Skeletal muscle satellite cell (primary cell): ENCODE results near the gene EFCAB3. TPM values are rescaled to one million over a fixed set of nuclear protein-coding genes. Genes with fewer than 3 reads are reported as not detected.
"Not testable (repeated sequence)": the region's sequence is repeated elsewhere in the genome, so short reads cannot be mapped to it uniquely, and the experiment has no call there.

Experiments
- H3K27me3 ChIP-seq: 2 replicates; pipeline ENCODE4 v1.7.0; 2013; ENCODE audit warnings: low read length; ENCODE audit not compliant: control insufficient read depth, insufficient read depth
- H3K36me3 ChIP-seq: 2 replicates; pipeline ENCODE4 v1.7.0; 2013; ENCODE audit warnings: mild to moderate bottlenecking, control low read depth, low read length; ENCODE audit not compliant: insufficient read depth
- H3K4me1 ChIP-seq: 2 replicates; pipeline ENCODE4 v1.7.0; 2013; ENCODE audit warnings: low read length; ENCODE audit not compliant: control insufficient read depth, insufficient read depth
- H3K4me2 ChIP-seq: 2 replicates; pipeline ENCODE4 v1.7.0; 2013; ENCODE audit warnings: mild to moderate bottlenecking, low read length
- H3K4me3 ChIP-seq: 2 replicates; pipeline ENCODE4 v1.7.0; 2013; ENCODE audit warnings: low read length
- H3K9ac ChIP-seq: 2 replicates; pipeline ENCODE4 v1.7.0; 2013; ENCODE audit warnings: mild to moderate bottlenecking, low read depth, low read length, moderate library complexity
- H3K9me3 ChIP-seq: replicated peaks from 2 replicates; pipeline ENCODE4 v1.7.0; 2013; ENCODE audit warnings: mild to moderate bottlenecking, control low read depth, low read length
- total RNA-seq: library from RNA; depleted of rRNA; stranded (reverse); fragments of >200 nt; gene quantifications from 2 replicates; pipeline ENCODE4 v1.2.3, GENCODE V29; 2012; rRNA removed

EFCAB3 gene
- total RNA-seq: not detected in 2 replicates

DNA sequence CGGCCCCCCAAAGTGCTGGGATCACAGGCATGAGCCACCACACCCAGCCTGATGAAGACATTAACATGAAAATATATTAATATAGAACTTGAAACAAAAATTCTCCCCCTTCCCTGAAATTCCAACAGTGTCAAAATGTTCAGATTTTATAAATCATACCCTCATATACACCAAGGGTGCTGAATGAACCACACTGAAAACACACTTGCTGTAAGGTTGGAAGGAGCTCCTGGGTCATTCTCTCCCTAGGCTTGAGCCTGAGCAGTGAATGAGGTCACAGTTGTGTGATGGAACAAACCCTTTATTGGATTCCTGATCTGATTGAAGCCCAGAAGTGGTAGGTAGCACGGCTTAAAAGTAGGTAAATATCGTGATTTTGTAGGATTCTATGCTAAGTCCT is at the start of gene EFCAB3:
Gene EFCAB3, plus strand, starts transcription at position 301 of the 400 bp plus-strand sequence. CDS start 2,427 bp downstream, outside the sequence.
- H3K4me2 ChIP-seq: no peak within 1 kb of the TSS
- H3K36me3 ChIP-seq: no peaks in the 10 kb centered on the region
- peaks cover 56% of the 10 kb centered on the region for H3K27me3 ChIP-seq
- no peak within 1 kb of the TSS for H3K9ac ChIP-seq
- no peaks in the 10 kb centered on the region for H3K4me1 ChIP-seq
- H3K4me3 ChIP-seq: no peak within 1 kb of the TSS
- H3K9me3 ChIP-seq: no peaks in the 10 kb centered on the region

DNA sequence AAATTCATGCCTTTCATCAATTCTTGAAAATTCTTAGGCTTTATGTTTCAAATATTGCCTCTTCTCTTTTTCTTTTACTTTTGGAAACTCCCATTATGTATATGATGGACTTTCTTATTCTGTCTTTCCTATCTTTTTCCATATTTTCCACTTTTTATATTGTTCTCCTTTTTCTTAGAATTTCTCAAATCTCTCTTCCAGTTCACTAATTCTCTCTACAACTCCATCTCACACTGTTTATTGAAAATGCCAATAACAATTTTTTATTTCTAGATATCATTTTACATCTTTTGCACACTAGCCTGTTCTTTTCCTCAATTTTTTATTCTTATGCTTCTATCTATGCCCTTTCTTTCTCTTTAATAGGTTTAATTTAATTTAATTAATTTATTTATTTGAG is 43.8 kb upstream of the EFCAB3 start:
- no peak overlapping the region for H3K4me2 ChIP-seq
- no peaks in the 10 kb centered on the region for H3K36me3 ChIP-seq
- H3K9ac ChIP-seq: no peak overlapping the region
- H3K4me3 ChIP-seq: no peak overlapping the region
- H3K9me3 ChIP-seq: no peaks in the 10 kb centered on the region
- peaks cover 15% of the 10 kb centered on the region for H3K27me3 ChIP-seq
- no peaks in the 10 kb centered on the region for H3K4me1 ChIP-seq

DNA sequence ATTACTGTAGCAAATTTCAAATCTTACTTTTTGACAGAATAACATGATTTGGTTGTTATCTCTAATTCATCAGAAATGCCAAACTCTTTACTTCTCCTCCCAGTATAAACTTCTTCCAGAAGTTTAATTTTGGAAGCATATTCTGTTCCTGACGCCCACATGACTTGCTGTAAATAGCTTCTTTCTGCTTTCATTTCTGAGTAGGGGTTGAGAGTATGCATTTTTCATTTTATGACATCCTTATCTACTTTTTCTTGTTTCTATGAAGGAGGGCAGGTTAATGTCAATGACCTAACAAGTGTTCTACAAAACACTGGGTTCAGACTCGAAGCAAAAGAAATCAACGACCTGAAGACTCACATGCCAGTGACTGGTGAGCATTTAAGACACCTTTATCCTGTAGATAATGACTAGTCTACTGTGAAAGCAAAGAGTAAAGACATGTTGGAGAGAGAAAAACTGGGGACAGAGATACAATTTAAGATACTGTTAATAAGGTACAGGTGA is 36.5 kb upstream of the EFCAB3 start:
- no peak overlapping the region for H3K9ac ChIP-seq
- no peaks in the 10 kb centered on the region for H3K4me1 ChIP-seq
- H3K27me3 ChIP-seq: peaks cover 17% of the 10 kb centered on the region
- H3K4me3 ChIP-seq: no peak overlapping the region
- no peaks in the 10 kb centered on the region for H3K36me3 ChIP-seq
- H3K4me2 ChIP-seq: no peak overlapping the region
- H3K9me3 ChIP-seq: no peaks in the 10 kb centered on the region

DNA sequence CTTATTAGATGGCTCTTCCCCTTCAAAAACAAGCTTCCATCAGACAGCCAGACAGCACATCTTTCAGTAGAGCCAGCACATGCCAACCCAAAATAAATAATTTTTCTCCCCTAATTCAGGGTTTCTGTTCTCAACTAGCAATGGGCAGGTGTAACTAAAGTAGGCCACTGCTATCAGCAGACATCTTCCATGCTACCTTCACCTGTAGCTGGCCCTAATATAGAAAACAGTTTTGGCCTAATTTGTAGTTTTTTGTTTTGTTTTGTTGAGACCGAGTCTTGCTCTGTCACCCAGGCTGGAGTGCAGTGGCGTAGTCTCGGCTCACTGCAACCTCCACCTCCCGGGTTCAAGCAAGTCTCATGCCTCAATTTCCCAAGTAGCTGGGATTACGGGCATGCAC is 29.2 kb upstream of the EFCAB3 start:
- Histone ChIP-seq H3K4me1 (no peaks in the 10 kb centered on the region), H3K9ac (no peak overlapping the region), H3K27me3 (peaks cover 18% of the 10 kb centered on the region), H3K36me3 (no peaks in the 10 kb centered on the region), H3K9me3 (no peaks in the 10 kb centered on the region), H3K4me2 (no peak overlapping the region), H3K4me3 (no peak overlapping the region)

DNA sequence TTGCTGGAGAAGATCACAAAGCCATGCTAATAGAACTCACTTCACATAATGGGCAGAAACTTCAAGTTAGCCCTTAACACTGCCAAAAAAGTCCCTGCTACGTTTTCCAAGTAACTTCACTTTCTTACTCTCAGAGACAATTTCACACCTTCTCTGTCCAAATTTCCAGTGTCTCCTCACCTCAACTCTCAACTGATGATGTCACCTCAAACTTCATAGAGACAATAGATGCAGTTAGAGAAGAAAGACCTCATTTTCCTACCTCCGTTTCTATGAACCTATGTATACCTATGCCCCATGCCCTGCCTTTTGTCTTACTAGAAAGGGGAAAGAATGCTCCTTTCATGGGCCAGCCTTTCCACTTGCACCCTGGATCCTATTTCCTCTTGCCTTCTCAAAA is 14.2 kb upstream of the EFCAB3 start:
- Histone ChIP-seq H3K27me3 (peaks cover 16% of the 10 kb centered on the region), H3K36me3 (no peaks in the 10 kb centered on the region), H3K4me3 (no peak overlapping the region), H3K4me2 (no peak overlapping the region), H3K9me3 (no peaks in the 10 kb centered on the region), H3K4me1 (no peaks in the 10 kb centered on the region), H3K9ac (no peak overlapping the region)

DNA sequence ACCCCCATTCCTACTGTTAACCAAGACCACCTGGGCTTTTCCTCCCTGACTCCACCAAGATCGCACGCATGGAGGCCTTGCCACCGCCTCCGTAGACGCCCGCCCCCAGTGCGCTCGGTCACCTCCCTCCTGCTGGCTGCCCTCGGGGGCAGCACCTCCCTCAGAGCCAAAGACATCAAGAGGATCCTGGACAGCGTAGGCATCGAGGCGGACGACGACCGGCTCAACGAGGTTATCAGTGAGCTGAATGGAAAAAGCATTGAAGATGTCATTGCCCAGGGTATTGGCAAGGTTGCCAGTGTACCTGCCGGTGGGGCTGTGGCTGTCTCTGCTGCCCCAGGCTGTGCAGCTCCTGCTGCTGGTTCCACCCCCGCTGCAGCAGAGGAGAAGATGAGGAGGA is 1.2 kb downstream of the EFCAB3 start:
- H3K4me3 ChIP-seq: no peak overlapping the region
- H3K4me1 ChIP-seq: no peaks in the 10 kb centered on the region
- H3K27me3 ChIP-seq: peaks cover 50% of the 10 kb centered on the region
- no peaks in the 10 kb centered on the region for H3K36me3 ChIP-seq
- no peak overlapping the region for H3K9ac ChIP-seq
- H3K9me3 ChIP-seq: no peaks in the 10 kb centered on the region
- H3K4me2 ChIP-seq: no peak overlapping the region

DNA sequence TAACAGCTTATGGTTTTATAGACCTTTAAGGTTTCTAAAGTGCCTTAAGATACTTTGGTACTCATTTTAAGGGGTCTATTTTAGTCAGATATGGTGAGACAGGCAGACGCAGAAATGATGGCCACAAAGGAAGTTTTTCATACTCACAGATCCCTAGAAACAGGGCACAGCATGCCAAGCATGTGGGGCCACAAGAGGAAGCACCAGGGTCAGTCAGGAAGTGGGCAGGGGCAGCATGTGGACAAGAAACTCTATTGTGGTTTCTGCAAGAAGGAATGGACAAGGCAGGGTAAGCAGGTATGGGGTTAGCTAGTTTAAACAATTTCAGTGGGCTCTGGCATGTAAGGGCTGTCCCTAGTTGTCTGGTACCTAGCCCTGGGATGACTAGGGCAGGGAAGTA is 8.5 kb downstream of the EFCAB3 start:
- H3K9ac ChIP-seq: no peak overlapping the region
- H3K36me3 ChIP-seq: no peaks in the 10 kb centered on the region
- no peaks in the 10 kb centered on the region for H3K4me1 ChIP-seq
- no peak overlapping the region for H3K4me2 ChIP-seq
- H3K9me3 ChIP-seq: no peaks in the 10 kb centered on the region
- H3K27me3 ChIP-seq: peaks cover 41% of the 10 kb centered on the region
- no peak overlapping the region for H3K4me3 ChIP-seq

DNA sequence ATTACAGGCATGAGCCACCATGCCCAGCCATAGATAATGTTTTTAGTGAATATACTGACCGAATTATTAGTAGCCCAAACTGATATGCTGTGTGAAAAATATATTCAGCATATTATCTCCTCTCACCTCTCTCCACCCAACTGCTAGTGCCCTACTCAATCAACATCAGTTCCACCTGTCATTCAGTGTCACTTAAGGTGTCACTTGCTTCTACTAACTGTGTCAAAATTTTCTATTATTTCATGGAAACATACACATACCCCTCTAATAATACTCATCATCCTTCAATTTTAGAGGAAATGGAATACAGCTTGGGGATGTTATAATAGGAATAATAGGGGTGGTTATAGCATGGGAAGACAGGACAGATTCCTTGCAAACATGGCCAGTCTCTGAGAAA is 12.6 kb downstream of the EFCAB3 start:
- Histone ChIP-seq H3K9me3 (no peaks in the 10 kb centered on the region), H3K4me1 (no peaks in the 10 kb centered on the region), H3K9ac (no peak overlapping the region), H3K4me3 (no peak overlapping the region), H3K27me3 (peaks cover 47% of the 10 kb centered on the region), H3K36me3 (no peaks in the 10 kb centered on the region), H3K4me2 (no peak overlapping the region)

DNA sequence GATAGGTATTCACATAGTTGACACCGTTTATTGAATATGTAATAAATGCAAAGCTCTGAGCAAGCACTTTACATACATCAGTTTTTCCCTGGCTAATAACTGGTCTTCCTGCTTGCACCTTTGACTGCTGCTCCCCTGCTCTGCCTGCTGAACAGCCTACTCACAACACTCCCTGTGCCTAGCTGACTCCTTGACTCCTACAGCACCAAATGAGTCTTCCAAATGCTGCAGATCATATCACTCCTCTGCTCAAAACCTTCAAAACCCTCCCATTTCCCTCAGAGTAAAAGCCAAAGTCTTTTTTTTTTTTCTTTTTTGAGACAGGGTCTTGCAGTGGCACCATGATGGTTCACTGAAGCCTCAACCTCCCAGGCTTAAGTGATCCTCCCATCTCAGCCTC is 18.5 kb downstream of the EFCAB3 start:
- H3K36me3 ChIP-seq: no peaks in the 10 kb centered on the region
- no peak overlapping the region for H3K4me2 ChIP-seq
- H3K27me3 ChIP-seq: peaks cover 27% of the 10 kb centered on the region
- H3K9me3 ChIP-seq: no peaks in the 10 kb centered on the region
- H3K4me3 ChIP-seq: no peak overlapping the region
- H3K4me1 ChIP-seq: no peaks in the 10 kb centered on the region
- no peak overlapping the region for H3K9ac ChIP-seq

DNA sequence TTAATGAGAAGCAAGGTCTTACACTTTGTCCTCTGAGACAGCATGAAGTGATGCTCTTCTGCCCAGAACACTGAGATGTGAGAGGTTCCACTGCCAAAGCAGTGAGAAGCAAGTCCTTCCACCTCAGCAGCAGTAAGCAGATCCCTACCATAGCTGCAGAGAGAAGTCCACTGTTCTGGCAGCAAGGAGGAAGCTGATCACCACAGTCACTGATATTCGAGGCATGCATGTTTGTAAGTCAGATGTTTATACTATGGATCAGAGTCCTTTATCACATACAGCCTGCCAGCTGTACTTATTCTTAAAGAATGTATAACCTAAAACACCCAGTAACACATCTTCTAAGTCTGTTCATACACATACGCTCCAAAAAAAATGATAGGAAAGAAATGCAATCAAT is 25.1 kb downstream of the EFCAB3 start:
- Histone ChIP-seq H3K4me2 (no peak overlapping the region), H3K9me3 (no peaks in the 10 kb centered on the region), H3K4me1 (no peaks in the 10 kb centered on the region), H3K27me3 (peaks cover 34% of the 10 kb centered on the region), H3K4me3 (no peak overlapping the region), H3K9ac (no peak overlapping the region), H3K36me3 (no peaks in the 10 kb centered on the region)

DNA sequence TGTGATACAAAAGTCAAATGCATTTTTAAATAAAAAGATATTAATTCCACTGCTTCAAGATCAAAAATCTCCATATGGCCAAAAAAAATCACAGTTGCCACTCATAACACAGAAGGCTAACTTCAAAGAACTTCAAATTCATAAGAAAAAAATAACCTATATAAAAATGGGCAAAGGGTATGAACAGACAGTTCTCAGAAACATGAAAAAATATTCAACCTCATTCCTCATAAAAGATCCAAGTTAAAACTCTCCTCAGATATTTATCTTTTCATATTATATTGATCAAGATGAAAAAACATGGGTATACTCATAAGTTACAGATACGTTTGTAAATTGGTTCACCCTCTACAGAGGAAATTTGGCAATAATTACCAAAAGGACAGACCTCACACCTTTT is 32.7 kb downstream of the EFCAB3 start:
- not testable (repeated sequence) for H3K9me3 ChIP-seq, H3K4me3 ChIP-seq, H3K36me3 ChIP-seq, H3K4me1 ChIP-seq, H3K9ac ChIP-seq, H3K4me2 ChIP-seq
- peaks cover 15% of the 10 kb centered on the region for H3K27me3 ChIP-seq

DNA sequence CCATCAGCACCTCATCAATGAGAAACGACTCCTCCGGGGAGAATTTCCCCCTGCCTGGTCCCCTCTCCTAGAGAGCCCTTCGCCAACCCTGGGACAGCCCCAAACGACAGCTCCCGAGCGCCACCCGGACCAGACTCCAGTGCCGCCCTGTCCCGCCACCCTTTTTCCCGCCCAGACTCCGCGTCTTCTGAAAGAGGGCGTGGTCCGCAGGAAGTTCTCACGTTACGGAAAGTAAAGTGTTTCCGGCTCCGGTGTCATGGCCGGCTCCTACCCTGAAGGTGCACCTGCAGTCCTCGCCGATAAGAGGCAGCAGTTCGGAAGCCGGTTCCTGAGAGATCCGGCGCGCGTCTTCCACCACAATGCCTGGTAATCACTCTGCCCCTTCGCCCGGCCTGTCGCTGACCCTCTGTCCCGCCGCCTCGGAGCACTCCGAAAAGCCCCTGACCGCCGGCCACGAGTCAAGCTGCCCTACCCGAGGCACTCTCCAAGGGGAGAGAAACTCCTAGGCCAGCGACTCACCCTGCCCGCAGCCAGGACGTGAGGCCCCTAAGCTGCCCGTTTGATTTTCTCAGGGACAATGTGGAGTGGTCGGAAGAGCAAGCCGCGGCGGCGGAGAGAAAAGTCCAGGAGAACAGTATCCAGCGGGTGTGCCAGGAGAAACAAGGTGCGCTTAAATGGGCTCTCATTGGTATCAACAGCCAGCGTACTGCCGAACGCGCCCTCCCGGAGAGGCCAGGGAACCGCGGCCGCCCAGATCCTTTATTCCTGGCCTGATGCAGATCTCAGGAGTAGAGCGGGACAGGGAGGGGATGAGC is 43.5 kb downstream of the EFCAB3 start, which contains the start of gene METTL2A:
Gene METTL2A, plus strand, starts transcription at position 251 of the 815 bp plus-strand sequence. Its CDS starts 6 bp downstream, at position 257.
- Histone ChIP-seq H3K9ac (peak within 1 kb of the TSS; percentile 85), H3K4me3 (peak within 1 kb of the TSS; percentile 94), H3K4me2 (peak within 1 kb of the TSS; percentile 95)

More for the DNA sequence above, 43.5 kb downstream of the EFCAB3 start, which contains the start of gene METTL2A:
- not testable (repeated sequence) for H3K27me3 ChIP-seq, H3K4me1 ChIP-seq, H3K36me3 ChIP-seq, H3K9me3 ChIP-seq
